GM18907 (cell line): ENCODE results near the gene C12orf60.
A peak's percentile ranks its signal among the peaks of the same experiment; 100 is the strongest.

ENCODE experiments used
- ATAC-seq: cut with Tn5 transposase; IDR thresholded peaks from one replicate; pipeline ENCODE4 v1.9.1; 2021; ENCODE audit warnings: mild to moderate bottlenecking, moderate library complexity; ENCODE audit not compliant: unreplicated experiment

The C12orf60 gene

DNA sequence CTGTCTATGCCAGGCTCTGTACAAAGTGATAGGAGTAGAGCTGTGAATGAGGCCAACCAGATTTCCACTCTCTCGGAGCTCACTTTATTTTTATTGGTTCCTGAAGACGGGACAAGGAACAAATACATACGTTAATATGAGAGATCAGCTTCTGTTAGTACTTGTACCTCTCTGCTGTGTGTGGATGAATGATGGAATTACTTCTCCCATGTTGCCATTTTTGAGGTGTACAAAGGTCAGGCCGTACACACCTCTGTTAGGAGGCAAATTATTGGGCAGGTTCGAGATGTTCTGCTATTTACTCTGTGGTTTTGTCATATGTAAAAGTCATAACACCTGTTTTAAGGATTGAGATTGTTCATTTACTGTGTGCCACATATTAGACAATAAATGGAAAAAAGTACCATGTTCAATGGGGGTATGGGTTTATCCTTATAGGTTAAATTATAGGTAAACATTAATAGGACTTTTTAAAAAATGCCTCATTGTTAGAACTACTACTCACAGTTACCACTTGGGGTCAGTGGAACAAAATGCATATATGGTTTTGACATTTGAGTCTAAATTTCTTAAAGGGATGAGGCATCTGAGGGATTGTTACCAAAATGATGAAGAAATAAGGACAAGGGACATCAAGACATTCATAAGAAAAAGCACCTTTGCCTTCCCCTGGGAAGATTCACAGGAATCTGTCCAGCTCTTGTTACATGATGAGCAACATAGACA, 27.1 kb upstream of the C12orf60 start:
- no peak for ATAC-seq

DNA sequence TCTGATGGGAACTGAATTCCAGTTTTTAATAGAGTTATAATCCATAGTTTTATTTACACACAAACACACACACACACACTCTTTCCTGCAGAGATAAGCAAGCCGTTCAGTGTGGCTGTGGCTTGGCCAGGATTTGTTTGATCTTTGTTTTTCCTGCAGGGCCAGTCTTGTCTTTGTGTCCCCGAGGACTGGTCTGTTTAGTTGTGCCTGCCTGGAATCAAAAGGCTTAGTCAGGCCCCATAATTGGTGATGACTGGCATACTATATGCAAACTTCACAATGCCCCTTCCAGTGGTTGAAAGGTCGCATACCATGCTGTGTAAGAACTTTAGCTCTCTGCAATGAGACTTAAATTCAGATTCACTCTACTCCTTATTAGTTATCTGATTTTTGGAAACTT, 26.2 kb upstream of the C12orf60 start:
- ATAC-seq, result no peak

DNA sequence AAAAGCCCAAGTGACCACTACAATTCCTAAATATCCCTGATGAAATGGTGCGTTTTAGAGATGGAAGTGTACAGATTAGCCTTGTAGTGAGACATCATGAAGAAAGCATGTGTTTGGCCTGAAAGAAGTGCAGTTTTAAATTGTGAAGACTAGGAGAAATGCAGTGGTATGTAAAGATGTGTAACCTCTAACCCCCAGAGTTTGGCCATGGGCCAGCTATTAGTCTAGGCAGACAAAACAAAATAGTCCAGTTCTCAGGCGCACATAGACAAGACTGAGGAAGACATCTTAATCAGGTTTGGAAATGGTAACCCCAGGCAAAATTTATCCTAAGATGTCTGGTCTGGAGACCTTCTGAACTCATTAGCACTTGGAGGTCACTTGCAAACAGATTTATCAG, 23.6 kb upstream of the C12orf60 start:
- no peak for ATAC-seq

DNA sequence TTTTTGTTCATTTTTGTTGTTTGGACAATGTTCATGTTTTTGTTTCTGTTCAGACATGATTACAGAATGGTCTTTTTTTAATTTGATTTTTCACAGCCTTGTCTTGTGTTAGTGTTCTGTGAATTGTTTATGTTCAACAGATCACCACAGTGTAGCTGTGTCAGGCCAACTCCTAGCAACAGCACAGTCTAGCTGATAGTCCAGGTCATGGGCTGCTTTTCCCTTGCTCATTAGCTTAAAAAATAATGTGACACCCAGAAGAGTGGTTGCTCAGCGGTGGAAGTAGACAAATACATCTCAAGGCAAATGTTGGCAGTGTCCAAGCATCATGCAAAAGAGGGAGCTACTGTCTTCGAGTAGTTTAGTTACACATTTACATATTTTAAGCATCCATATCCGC, 22.6 kb upstream of the C12orf60 start:
- ATAC-seq, result no peak

DNA sequence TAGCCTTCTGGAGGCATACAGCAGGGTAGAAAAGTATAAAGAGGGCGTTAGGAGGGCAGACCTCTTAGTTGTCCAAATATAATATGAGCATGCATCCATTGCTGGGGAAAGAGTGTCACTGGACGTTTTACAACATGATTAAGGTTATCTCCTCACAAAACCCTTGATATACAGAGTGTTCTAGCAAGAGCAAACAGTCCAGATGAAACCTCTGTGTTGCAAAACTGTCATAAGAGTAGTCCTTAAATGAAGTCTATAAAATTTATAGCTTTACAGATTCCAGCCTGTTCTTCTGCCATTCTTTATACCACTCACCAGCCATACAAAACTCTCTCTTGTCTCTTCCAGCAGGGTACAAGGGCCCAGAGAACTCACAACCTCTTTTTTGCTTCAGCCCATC, 21.9 kb upstream of the C12orf60 start:
- no peak for ATAC-seq

DNA sequence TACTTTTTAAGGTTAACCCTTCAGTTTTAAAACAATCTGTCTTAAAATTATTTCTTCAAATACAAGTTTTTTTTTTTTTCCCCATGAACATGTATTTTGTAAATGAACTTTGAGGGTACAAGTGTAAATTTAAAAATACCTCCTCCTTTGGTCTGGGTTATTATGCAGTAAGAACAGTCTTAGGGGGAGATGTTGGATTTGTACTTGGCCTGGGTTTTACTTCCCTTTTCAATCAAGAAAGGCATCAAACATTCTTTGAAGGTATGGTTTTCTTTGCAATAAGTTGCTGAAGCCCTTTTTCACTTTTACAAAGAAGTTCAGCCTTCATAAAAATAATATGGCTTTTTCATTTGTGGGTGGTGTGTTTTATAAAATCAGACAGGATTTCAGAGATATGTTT, 20.7 kb upstream of the C12orf60 start:
- ATAC-seq, result no peak

DNA sequence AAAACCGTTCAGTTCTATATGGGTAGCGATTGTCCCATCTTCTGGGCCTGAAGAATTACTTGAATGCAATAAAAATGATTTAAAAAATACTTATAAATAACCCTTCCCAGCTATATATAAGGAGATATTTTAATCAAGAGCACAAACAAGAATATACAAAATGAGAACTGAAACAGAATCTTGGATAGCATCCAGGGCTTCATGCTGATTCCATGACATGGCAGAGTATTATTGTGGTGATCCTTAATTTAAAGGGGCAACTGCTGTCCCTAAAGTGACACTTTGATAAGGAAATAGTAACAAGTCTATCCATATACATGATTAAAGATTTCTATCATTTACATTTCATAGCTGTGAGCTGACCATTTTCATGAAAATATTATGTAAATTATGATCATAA, 19.0 kb upstream of the C12orf60 start:
- ATAC-seq, result no peak

DNA sequence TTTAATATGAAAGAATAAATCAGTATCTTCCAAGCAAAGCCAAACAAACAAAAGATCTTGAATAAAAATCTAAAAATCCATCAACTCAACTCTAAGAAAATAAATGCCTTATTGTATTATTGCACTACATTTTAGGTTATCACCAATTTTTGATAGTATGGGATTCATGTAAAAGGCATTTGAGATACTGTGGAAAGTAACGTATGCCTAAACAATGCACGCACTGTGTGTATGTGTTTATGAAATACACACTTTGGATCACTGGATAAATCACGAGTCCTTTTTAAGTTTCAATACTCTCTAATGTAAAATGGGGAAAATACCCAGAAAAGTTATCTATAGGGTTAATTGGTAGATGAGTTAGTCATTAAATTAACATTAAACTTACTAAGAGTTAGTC, 17.9 kb upstream of the C12orf60 start:
- ATAC-seq, result no peak

DNA sequence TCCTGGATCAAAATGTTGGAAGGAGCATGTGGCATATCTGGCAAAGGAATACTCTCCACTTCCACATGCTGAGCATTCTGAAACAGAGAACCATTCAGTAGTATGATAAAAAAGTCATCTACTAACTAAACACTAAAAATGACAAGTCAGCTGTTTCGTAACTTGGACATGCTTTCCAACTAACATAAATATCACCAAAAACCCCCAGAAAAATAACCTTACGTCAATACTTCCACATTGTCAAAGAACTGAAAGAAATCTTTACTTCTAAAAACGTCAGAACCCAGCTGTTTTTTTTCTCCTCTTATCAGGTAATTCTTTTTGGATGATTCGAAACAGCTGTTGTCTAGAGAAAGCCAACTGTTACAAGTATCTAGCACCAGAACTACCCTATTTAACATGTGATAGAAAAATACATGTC, 8.4 kb upstream of the C12orf60 start:
- no peak for ATAC-seq

DNA sequence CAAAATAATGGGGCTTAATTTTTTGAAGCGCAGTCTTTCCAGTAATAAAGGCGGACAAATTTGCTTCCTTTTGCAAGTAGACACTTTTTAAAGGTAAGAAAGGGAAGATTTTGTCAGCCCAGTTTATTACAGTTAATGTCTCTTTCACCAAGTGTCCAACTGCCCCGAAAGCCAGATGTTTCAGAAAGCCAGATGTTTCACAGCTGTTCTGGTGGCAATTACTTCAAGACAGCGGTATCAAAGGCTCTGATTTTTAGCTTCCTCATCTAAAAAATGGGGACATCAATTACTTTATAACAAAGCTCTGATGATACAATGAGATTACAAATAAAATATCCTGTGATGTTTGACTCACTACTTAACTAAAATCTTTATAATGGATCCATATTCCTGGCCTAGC, 1.2 kb upstream of the C12orf60 start:
- no peak for ATAC-seq

DNA sequence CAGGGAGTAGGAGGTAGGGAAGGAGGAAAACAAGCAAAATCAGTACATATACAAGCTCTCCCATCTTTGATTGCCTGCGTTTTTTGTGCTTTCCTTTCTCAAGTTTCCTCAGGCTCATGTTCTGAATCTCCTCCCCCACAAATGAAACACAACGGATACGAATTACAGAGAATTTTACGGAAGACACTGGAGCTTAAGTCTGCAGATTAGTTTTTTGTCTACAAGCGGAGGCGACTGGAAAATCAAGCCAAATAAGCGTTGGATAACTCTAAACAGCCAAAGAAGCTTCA, 804 bp upstream of the C12orf60 start:
- ATAC-seq, result no peak

DNA sequence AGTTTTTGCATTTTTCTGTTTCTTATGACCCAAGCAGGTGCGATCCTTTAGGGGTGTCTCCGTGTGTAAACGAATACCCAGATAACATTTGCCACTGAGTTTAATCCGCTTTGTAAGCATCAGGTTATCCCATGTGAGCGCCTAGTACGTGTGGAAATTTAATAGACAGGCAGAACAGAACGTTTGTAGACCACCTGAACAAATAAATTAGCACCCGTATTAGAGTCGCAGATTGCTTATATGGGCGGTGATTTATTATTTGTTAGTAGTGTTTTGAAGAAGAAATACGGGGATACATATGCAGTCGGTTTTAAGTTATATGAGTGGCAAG, 325 bp downstream of the C12orf60 start:
- ATAC-seq, result peak; percentile 20

DNA sequence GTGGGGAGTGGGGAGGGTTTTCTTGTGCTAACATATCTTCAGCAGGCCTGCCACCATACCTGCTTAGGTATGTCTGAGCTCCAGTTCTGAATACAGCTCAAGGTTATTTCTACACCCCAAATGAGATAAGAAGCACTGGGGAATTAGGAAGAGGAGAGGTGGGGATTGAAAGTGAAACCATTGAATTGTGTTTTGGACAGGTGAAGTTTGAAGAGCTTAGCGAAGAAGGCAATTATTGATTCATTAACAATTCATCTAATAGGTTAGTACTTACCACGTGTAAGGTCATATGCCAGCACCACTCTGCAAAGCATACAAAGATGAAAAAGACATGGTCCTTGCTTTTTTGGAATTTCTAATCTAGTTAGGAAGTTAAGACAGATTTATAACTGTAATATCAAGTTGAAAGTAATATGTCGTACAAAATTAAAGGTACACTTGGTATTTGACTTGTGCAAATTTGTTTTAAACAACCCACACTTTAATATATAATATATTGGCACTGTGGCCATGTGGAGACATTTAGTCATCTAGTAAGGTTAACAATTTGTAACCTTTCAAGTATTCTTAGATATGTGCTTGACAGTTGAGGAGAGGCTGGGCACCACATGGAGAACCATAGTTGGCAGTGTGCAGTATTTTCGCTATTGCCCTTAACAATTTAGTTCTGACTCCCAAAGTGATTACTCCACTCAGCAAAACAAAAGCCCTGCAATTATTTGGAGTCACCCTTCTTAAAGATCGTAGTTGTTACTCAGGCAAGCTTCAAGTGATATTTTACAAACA, 6.9 kb downstream of the C12orf60 start:
- no peak for ATAC-seq

DNA sequence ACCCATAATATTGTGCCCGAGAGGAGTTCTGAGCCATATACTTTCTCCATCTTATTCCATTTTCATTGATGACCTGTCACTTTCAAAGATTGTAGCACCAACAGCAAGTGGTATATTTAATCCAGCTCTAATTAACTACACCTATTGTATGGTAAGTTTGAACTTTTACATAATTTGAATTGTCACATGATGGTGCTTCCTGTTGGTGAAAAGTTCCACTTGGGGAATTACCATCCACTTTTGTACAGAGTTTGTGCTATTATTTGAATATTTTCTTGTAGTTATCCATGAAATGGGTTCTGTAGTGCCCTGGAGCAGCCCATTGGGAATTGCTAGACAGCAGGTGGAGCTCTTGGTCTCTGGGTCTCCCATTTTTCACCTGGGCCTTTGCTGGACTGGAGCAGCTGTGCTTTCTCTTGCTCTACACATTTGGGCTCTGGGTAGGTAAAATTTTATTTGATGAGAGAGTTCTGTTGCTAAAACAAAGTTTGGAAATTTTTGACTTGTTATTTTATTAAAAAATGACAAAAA, 7.5 kb downstream of the C12orf60 start:
- no peak for ATAC-seq

DNA sequence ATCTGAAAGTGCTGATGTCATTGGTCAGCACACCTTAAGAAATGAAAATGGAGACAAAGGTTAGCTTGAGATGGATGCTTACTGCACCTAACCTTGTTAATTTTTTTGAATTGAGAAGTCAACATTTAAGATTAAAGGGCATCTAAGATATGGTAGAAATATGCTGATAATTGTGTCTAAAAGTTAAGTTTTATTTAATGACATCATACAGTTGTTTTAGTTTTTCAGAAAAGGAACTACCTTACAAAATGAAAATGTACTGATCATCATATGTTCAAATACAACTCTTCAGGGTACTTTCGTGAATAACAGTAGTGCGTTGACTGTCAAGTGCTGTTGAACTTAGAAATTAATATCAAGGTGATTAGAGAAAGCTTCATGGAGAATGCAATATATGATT, 8.0 kb downstream of the C12orf60 start:
- no peak for ATAC-seq

DNA sequence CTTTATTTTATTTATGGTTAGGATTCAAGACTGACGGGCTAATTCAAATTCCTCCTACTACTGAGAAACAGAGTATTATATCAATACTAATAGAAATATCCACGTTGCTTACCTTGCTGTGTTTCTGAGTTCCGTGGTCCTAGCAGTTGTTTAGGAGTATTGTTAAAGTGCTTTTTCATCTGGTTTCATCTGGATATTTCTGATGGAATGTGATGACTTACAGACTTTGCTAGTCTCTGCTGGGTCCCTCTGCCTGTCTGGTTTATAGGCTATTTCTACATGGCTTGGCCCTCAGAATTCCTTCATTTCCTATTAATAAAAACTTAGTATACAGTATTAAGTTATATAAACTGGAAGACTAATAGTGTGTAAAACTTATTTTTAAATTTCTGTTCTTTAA, 10.5 kb downstream of the C12orf60 start, which contains the start of gene SMCO3:
Gene SMCO3, minus strand, starts transcription at position 169 of the 400 bp plus-strand sequence. CDS start 7,502 bp downstream, outside the sequence.
- no peak for ATAC-seq

DNA sequence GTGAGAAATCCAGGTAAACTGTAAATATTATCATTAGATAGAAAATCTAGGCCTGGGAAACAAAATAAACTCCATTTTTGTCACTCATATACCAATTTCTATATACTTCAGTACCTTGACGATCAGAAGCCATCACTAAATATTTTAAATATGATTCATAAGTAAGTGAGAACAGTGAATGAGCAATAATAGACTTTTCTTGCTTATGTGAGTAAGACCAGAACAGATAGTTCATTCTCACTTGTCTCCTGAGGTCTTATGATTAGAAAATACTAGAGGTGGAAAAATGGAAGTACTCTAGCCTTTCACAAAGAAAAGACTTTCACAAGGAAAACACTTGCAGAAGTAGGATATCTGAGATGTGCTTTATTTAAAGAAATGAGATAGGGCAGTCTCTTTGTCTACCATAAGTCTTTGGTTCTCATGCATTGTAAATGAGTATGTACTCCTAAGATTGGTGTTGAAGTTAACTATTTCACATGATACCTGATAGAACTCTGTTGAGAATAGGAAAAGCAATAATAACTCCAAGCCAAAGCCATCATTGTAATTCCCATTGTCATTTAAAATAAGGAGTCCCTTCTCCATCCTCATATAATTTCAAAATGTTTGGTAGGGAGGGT, 20.7 kb downstream of the C12orf60 start:
- no peak for ATAC-seq

DNA sequence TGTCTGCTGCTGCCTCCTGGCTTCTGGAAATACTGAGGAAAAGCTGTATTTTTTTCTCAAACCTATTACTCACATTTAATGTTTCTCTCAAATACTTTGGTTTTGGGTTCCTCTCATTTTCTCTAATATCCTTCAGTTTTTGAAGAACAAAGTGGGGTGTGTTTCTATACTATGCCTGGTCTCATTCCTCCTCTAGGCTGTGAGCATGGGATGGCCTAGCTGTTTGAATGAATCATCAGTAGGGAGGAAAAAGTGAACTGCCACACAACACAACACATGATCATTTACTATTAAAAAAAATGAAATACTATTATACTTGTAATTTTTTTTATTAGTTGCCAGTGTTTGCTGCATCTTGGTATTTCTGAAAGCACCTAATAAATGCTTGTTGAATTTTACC, 21.8 kb downstream of the C12orf60 start:
- no peak for ATAC-seq

DNA sequence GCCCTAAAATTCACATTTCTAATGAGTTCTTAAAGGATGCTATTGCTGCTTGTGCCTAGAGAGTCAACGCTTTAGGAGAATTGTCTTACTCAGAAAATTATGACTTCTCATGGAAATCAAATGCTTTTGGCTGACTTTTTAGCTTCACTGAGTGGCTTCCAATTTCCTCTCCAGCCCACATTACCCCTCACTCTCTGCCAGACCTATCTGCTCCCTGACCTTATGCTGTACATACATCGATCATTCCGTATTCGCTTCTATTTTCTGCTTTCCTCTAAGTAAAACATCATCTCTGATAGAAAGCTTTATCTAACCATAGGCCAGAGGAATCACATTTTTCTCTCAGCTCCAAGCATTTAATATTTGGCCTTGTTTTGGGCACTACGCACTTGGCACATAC, 23.0 kb downstream of the C12orf60 start:
- ATAC-seq, result no peak

DNA sequence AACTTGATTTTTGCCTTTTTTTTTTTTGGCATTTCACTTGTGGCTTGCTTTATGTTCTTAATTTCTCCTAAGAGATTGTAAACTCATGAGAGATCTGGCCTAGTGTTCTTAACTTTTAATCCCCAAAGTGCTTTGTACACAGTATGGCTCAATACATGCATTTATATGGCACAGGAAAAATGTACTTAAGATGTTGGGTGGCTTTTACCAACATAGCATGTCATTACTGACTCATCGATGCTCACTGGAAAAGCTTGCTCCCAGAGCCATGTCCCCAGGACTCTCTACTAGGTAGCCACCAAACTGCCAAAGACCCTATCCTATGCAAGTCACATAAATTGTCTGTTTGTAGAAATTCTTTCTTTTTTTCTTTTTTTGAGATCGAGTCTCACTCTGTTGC, 23.6 kb downstream of the C12orf60 start:
- ATAC-seq, result no peak

DNA sequence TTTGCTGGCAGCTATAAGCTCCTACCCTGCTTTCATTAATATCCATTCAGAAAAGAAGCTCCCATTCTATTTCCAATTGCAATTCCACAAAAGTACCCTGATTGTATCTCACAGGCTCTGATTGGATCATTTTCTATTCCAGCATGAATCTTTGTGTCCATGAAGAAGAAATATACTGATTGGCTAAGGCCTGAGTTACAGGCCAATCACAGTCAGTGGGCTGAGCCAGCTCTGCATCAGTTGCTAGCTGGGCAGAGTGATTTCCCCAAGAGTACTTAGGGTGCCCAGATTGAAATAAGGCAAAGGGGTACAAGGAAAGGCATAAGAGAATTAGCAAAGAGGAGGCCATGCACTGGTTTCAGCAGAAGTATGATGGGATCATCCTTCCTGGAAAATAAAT, 25.4 kb downstream of the C12orf60 start:
- peak; percentile 85 for ATAC-seq

DNA sequence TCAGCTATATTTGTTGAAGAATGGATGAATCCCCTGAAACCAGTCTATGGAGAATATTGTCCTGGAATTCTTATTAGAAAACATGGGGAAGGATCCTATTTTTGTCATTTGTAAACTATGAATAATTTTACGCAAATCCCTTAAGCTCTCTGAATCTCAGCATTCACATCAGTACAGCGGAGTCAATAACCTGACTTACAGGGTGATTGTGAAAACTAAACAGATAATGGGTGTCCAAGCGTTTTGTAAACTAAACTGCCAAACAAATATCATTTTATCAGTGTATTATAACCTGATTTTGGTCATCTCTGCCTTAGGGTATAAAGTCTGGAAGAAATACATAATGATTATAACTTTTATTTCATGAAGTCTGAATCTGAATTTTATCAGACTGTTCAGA, 29.9 kb downstream of the C12orf60 start:
- ATAC-seq, result no peak
